Glutamatergic neuron (in vitro differentiated cells): ENCODE data around the gene LMTK3. TPM values are rescaled to one million over a fixed set of nuclear protein-coding genes. Genes with fewer than 3 reads are reported as not detected.

ENCODE experiments used
- DNase-seq: peaks from one replicate; pipeline ENCODE4 v3.0.0; 2022
- H3K27ac Mint-ChIP-seq: one replicate; pipeline ENCODE4 v1.8.0; 2020; ENCODE audit warnings: mild to moderate bottlenecking, mixed read lengths, inconsistent platforms; ENCODE audit not compliant: unreplicated experiment
- H3K27me3 Mint-ChIP-seq: one replicate; pipeline ENCODE4 v1.8.0; 2020; ENCODE audit warnings: mild to moderate bottlenecking, moderate library complexity, mixed read lengths, inconsistent platforms; ENCODE audit not compliant: unreplicated experiment
- H3K36me3 Mint-ChIP-seq: one replicate; pipeline ENCODE4 v1.8.0; 2020; ENCODE audit warnings: mild to moderate bottlenecking, mixed read lengths, inconsistent platforms; ENCODE audit not compliant: unreplicated experiment
- H3K4me1 Mint-ChIP-seq: one replicate; pipeline ENCODE4 v1.8.0; 2020; ENCODE audit warnings: mild to moderate bottlenecking, low read depth, mixed read lengths, inconsistent platforms; ENCODE audit not compliant: unreplicated experiment
- H3K4me3 Mint-ChIP-seq: one replicate; pipeline ENCODE4 v1.8.0; 2020; ENCODE audit warnings: mild to moderate bottlenecking, mixed read lengths, inconsistent platforms; ENCODE audit not compliant: unreplicated experiment
- H3K9me3 Mint-ChIP-seq: one replicate; pipeline ENCODE4 v1.8.0; 2020; ENCODE audit warnings: mild to moderate bottlenecking, moderate library complexity, mixed read lengths, inconsistent platforms; ENCODE audit not compliant: unreplicated experiment
- CTCF ChIP-seq: fragments of 200-600 bp; sonication (generic); IDR thresholded peaks from one replicate; pipeline ENCODE4 v1.5.0; 2021; ENCODE audit not compliant: partially characterized antibody, unreplicated experiment
- total RNA-seq: library from RNA; stranded (reverse); fragmentation: NEBNext Ultra II Directional; extraction: Animal tissue kit (Norgen Biotek cat#: 25700); gene quantifications from one replicate; pipeline ENCODE4 v1.2.1, GENCODE V29; 2021; ENCODE audit not compliant: unreplicated experiment

The LMTK3 gene
- total RNA-seq, 1 donor from 2014 or later, result 36.3 TPM

GRCh38 chr19:48446579-48446978 is 65.1 kb downstream of the LMTK3 start:
- Mint-ChIP-seq H3K27me3 (peaks cover 23% of the 10 kb centered on the region), H3K4me3 (peak overlapping the region; percentile 94), H3K4me1 (peaks cover 11% of the 10 kb centered on the region), H3K9me3 (peaks cover 8% of the 10 kb centered on the region), H3K36me3 (no peaks in the 10 kb centered on the region), H3K27ac (no peak overlapping the region)
- no peak for TF ChIP-seq CTCF
- DNase-seq, result no peak

GRCh38 chr19:48445606-48446481 is 65.8 kb downstream of the LMTK3 start, which contains the start of gene GRWD1:
Gene GRWD1, plus strand, starts transcription at chr19:48445983. Its CDS starts 23 bp downstream, at chr19:48446006.
- H3K36me3 Mint-ChIP-seq, result no peaks in the 10 kb centered on the region
- H3K9me3 Mint-ChIP-seq, result peaks cover 8% of the 10 kb centered on the region
- peak within 1 kb of the TSS; percentile 93 for H3K27ac Mint-ChIP-seq
- H3K4me1 Mint-ChIP-seq, result peaks cover 11% of the 10 kb centered on the region
- TF ChIP-seq CTCF, result no peak
- DNase-seq, result peak; percentile 86
- peaks cover 23% of the 10 kb centered on the region for H3K27me3 Mint-ChIP-seq
- peak within 1 kb of the TSS; percentile 94 for H3K4me3 Mint-ChIP-seq

- Mint-ChIP-seq H3K4me1 (peaks cover 11% of the 10 kb centered on the region), H3K27ac (peak overlapping the region; percentile 93), H3K27me3 (peaks cover 23% of the 10 kb centered on the region), H3K4me3 (peak overlapping the region; percentile 94), H3K9me3 (peaks cover 8% of the 10 kb centered on the region), H3K36me3 (no peaks in the 10 kb centered on the region)
- DNase-seq, result no peak
- TF ChIP-seq CTCF, result no peak
Observed at GRCh38 chr19:48445256-48445605, 66.4 kb downstream of the LMTK3 start.

- peaks cover 23% of the 10 kb centered on the region for H3K27me3 Mint-ChIP-seq
- no peak for TF ChIP-seq CTCF
- no peaks in the 10 kb centered on the region for H3K36me3 Mint-ChIP-seq
- no peak for DNase-seq
- H3K4me1 Mint-ChIP-seq, result peaks cover 11% of the 10 kb centered on the region
- H3K4me3 Mint-ChIP-seq, result peak overlapping the region; percentile 94
- H3K27ac Mint-ChIP-seq, result peak overlapping the region; percentile 93
- H3K9me3 Mint-ChIP-seq, result peaks cover 8% of the 10 kb centered on the region
Observed at GRCh38 chr19:48444936-48445200, 66.8 kb downstream of the LMTK3 start.
